GM19467 (cell line): Measurements from ENCODE around the gene SMIM34.
"Not testable (repeated sequence)": the region's sequence is repeated elsewhere in the genome, so short reads cannot be mapped to it uniquely, and the experiment has no call there.

Source experiments
- ATAC-seq: cut with Tn5 transposase; IDR thresholded peaks from one replicate; pipeline ENCODE4 v1.9.1; 2021; ENCODE audit warnings: mild to moderate bottlenecking, moderate library complexity; ENCODE audit not compliant: unreplicated experiment

SMIM34 gene

GRCh38 chr21:34423805-34424204 is at the start of gene SMIM34:
Gene SMIM34 (minus strand): TSS chr21:34423951. CDS start chr21:34423839, 112 bp downstream.
- ATAC-seq = not testable (repeated sequence)

- not testable (repeated sequence) for ATAC-seq
Observed at GRCh38 chr21:34467333-34467732, 43.6 kb upstream of the SMIM34 start.

GRCh38 chr21:34459426-34459825 is 35.7 kb upstream of the SMIM34 start:
- not testable (repeated sequence) for ATAC-seq

GRCh38 chr21:34458266-34458665 is 34.5 kb upstream of the SMIM34 start:
- ATAC-seq = not testable (repeated sequence)

GRCh38 chr21:34456180-34456579 is 32.4 kb upstream of the SMIM34 start:
- ATAC-seq = not testable (repeated sequence)

GRCh38 chr21:34455628-34456027 is 31.9 kb upstream of the SMIM34 start:
- ATAC-seq = not testable (repeated sequence)

GRCh38 chr21:34447018-34447417 is 23.3 kb upstream of the SMIM34 start:
- ATAC-seq = not testable (repeated sequence)

GRCh38 chr21:34443486-34443885 is 19.7 kb upstream of the SMIM34 start:
- not testable (repeated sequence) for ATAC-seq

- not testable (repeated sequence) for ATAC-seq
Observed at GRCh38 chr21:34429710-34430109, 6.0 kb upstream of the SMIM34 start.

GRCh38 chr21:34428441-34428840 is 4.7 kb upstream of the SMIM34 start:
- ATAC-seq = not testable (repeated sequence)

- not testable (repeated sequence) for ATAC-seq
Observed at GRCh38 chr21:34427339-34427738, 3.6 kb upstream of the SMIM34 start.

GRCh38 chr21:34417448-34418077 is 6.2 kb downstream of the SMIM34 start:
- ATAC-seq = not testable (repeated sequence)

GRCh38 chr21:34407294-34407693 is 16.5 kb downstream of the SMIM34 start:
- ATAC-seq = not testable (repeated sequence)

GRCh38 chr21:34406676-34407075 is 17.1 kb downstream of the SMIM34 start:
- not testable (repeated sequence) for ATAC-seq

GRCh38 chr21:34406102-34406501 is 17.6 kb downstream of the SMIM34 start:
- ATAC-seq = not testable (repeated sequence)

- ATAC-seq = not testable (repeated sequence)
Observed at GRCh38 chr21:34405686-34406085, 18.1 kb downstream of the SMIM34 start.

GRCh38 chr21:34404742-34405141 is 19.0 kb downstream of the SMIM34 start:
- not testable (repeated sequence) for ATAC-seq

- not testable (repeated sequence) for ATAC-seq
Observed at GRCh38 chr21:34400522-34400921, 23.2 kb downstream of the SMIM34 start.

GRCh38 chr21:34383724-34384415 is 39.9 kb downstream of the SMIM34 start:
- peak; percentile 77 for ATAC-seq

- ATAC-seq = not testable (repeated sequence)
Observed at GRCh38 chr21:34383138-34383537, 40.6 kb downstream of the SMIM34 start.

GRCh38 chr21:34375619-34375972 is 48.2 kb downstream of the SMIM34 start:
- ATAC-seq = peak; percentile 79

- peak; percentile 89 for ATAC-seq
Observed at GRCh38 chr21:34374940-34375618, 48.7 kb downstream of the SMIM34 start, which contains the start of gene SMIM11. Gene SMIM11 (plus strand): TSS chr21:34375507. CDS start chr21:34379505, 3,998 bp downstream.
